Measurements from ENCODE around the gene SPAG5.

The SPAG5 gene

DNA sequence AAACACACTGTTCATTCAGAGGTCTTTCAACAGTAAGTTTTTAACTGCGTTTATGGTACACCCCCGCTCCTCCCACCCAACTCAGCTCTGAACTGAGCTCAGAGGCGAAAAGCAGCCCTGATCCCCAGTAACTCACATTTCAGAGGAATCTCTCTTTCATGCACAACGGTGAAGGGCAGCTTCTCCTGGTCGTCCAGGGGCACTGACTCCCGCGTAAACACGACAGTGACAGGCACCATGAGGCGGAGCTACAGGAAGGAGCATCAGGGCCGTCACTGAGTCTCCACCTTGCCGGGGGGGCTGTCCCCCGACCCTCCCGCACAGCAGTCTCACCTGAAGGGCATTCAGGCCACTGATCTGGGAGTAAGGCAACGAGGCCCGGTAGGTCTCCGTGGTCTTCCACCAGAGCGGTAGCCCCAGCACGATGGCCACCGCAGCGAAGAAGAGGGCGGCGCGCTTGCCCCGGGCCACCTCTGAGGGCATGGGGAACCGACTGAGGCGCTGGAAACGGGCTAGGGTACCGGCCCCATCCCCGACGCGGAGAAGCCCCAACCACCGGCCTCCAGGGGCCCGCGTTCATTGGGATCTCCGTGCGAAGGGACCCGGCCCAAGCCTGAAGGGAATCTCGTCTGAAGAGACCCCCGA is 28.0 kb downstream of the SPAG5 start:
- DNase-seq = peak; percentile 42 to 45

DNA sequence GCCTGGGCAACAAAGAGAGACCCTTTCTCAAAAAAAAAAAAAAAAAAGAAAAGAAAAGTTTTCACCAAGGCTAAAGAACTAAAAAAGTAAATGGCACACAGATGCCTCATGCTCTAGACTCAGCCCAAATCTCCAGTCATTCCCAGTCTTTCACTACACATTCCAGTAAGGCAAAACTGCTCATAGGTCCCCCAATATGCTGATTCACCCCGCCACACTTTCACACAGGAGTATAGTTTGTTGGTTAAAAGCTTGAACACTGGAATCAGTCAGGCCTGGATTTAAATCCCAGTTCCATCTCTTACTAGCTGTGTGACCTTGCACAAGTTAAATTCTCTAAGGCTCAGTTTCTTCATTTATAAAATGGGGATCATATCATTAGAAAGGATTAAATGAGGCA is 29.4 kb downstream of the SPAG5 start:
- DNase-seq = no peak

DNA sequence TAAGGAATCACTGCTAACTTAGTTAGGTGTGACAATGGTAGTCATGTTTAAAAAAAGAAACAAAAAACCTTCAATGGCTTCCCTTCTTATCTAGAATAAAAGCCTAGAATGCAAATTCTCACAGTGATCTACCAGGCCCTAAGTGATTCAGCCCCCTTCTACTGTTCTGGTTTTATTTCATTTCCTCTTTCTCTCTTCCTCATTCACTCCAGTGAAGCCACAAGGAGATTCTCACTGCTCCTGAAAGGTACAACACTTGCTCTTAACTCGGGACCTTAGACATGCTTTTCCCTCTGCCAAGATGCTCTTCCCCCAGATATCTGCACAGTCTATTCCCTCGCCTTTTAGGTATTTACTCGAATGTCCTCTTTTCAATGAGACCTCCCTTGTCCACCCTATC is 31.2 kb downstream of the SPAG5 start:
- DNase-seq = no peak

DNA sequence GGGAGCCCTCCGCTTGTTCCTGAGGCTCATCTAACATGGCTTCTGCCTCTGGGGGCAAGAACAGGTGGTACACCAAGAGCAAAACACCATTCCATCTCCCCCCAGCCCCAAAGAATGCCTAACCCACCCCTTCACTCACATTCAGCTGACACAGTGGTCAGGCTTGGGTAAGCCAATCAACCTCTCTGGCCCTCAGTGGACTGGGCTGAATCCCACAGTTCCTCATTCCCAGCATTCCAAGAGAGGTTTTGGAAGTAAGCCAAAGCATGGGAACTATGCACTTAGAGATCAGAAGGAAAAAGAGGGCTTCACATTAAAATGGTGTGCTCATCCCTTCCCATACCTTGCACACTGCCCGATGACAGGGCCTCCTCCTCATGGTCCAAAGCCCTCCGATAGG is 35.4 kb downstream of the SPAG5 start:
- DNase-seq = no peak

DNA sequence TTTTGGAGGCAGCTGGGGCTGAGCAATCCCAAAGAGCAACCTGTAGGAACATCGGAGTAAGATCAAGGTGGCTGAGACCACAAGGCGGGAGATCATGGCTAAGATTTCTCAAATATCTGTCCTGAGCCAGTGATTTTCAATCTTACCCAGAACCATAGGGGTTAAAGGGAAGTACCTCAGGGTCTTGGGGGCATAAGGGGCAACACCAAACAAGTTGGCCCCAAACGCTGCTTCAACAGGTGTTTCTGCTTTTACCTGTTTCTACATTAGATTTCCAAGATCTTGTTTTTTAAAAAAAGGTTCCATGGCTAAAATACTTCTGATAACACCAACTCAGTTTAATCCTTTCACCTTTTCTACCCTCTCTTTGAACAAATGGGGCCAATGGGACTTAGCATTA is 43.8 kb downstream of the SPAG5 start:
- no peak for DNase-seq

DNA sequence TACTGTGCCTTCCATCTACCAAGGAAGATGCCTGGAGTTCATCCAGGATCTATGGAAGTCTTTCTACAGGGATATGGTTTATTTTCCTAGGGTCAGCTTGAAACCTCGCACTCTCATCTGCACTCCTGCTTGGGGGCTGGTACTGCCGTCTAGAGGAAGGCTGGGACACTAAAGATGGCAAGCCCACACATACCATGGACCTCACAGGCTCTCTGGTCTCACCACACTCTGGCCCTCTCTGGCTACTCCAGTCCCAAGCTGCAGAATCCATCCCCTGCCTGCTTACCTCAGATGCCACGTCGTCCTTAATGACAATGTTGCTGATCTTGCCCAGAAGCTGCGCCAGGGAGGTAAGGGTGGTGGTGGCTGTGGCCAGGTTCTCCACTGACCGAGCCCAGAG is 44.3 kb downstream of the SPAG5 start:
- no peak for DNase-seq

DNA sequence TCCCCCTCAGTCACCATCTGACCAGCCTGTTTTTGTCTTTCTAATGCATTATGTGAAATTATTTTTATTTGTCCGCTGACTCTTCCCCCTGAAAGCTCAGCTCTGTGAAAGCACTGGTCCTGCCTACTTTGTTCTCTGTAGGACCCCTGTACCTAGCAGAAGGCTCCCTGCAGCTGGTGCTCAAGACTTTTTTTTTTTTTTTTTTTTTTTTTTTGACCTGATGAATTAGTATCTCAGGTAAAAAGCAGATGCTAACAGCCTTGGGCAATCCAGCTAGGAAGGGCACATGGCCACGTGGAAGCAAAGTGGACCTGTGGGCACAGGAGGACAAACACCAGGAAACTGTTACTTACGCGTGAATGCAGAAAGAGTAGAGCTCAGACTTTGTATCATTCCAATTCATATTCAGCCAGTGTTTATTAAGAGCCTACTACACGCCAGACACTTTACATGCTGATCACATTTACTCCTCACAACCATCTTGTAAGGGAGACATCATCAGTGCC is 45.8 kb downstream of the SPAG5 start:
- no peak for DNase-seq

DNA sequence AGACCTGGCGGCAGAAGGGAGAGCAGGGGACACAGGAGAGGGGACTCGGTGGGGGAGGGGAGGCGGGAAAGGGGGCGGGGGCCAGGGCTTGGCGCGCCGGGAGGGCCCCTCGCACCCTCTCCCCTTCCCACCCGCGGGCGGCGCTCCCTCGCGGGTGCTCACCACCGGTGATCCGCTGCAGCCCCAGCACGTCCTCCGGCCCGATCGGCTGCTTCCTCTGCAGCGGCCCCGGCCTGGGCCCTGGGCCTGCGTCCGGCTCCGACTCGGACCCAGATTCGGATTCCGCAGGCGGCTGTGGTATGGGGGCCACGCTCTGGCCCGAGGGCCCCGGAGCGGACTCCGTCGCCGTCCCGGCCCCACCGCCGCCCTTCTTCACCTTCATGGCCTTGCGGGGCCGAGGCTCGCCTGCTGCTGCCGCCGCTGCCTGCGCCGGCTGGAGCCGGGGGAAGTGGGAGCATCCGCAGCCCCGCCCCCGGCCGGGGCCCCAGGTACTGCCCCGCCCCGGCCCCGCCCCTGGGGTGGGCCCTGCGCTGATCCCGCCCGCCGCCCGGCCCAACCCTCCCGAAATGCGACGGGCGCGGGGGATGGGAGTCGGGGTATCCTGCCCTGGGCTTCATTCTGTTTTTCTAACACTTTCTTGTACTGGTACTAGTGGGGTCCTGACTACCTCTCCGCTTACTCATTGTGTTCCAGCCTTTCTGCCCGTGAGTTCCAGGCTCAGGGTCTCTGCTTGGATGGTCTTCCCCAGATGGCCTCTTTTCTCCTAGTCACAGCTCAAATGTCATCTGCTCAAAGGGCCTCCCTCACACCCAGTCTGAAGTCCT is 46.4 kb downstream of the SPAG5 start, which contains the start of gene UNC119:
Gene UNC119, minus strand, starts transcription at position 449 of the 824 bp plus-strand sequence. Its CDS starts 67 bp downstream, at position 382.
- DNase-seq = peak; percentile 73 to 82

DNA sequence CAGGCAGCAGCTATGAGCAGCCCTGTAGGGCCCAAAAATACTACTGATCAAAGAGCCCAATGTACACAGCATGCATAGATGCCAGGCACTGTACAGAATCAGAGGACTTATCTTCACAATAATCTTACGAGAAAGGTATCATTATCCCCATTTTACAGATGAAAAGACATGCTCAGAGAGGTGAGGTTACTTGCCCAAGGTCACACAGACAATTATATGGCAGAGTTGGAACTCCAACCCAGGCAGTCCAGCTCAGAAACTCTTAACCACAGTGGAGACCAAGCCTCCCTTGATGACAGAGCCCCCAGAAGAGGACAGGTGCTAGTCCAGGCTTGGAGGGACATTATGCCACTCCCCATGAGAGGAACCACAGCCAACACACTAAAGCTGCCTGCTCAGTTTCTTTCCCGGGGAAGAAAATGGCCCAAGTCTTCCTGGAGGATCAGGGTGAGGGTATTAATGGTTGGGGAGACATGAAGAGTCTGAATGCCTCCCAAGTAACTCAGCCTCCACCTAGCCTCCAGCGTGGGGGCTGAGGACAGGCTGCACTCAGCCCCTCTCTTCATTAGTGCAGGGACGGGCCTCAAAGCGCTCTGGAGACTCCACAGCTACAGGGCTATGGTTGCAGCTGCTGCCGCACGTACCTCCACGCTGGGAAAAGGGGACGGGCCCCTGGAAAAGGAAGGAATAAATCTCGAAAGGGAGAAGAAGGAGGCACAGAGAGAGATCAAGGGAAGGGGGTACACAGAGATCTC is 47.2 kb downstream of the SPAG5 start:
- no peak for DNase-seq

DNA sequence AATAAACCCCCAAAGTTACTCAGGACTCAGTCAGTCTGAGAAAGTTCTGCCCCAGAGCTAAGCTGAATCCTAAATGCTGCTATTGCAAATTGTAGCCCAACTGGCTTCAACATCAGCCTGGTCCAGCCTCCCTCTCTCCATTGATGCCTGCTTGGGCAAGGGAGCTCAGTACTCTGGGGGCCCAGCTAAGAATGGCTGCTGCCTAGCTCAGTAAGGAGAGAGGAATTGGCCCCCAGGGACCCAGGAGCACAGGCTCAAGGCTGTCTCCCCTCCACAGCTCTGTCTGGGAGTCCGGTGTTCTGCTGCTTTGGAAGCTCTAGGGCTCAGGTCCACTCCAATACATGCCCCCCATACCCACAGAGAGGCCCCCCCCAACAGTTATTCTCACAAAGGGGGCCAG is 48.0 kb downstream of the SPAG5 start:
- DNase-seq = no peak

DNA sequence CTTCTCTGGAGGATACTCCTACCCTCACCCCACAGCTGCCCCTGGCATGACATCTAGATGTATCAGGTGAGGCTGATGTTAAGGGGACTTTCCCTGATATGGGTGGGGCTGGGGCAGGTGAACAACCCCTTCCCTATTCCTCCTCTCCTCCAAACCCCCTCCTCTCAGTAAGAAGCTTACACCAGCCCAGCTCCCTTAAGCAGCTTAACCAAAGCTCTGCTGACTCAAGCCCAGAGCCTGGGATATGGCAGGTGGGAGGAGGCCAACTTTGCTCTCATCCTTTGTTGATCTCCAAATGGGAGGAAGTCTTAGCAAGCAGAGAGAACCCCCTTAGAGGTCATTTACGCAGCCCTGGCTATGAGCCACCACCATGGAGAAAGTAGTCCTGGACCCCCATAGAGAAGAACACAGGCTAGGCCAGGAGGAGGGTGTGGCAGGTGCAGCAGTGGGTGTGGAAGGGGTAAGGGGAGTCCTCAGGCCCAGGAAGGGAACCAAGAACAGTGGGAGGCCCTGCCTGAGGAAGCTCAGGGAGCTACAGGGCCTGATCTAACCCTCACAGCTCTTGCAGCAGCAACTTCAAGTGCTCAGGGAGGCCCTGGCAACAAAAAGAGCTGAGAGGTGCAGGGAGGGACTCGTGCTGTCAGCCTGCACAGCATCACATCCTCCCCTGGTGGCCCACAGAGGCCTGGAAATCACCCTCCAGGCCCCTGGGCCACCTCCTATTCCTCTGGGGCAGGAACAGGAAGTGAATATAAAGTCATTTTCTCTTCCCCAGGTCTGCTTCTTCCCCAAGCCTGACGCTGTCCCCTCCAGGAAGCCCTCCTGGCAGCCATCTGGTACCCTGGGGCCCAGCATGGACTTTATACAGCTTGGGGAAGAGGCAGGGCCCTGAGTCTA is 49.3 kb downstream of the SPAG5 start:
- peak in 1 of 2 donors; percentile 32 for DNase-seq

DNA sequence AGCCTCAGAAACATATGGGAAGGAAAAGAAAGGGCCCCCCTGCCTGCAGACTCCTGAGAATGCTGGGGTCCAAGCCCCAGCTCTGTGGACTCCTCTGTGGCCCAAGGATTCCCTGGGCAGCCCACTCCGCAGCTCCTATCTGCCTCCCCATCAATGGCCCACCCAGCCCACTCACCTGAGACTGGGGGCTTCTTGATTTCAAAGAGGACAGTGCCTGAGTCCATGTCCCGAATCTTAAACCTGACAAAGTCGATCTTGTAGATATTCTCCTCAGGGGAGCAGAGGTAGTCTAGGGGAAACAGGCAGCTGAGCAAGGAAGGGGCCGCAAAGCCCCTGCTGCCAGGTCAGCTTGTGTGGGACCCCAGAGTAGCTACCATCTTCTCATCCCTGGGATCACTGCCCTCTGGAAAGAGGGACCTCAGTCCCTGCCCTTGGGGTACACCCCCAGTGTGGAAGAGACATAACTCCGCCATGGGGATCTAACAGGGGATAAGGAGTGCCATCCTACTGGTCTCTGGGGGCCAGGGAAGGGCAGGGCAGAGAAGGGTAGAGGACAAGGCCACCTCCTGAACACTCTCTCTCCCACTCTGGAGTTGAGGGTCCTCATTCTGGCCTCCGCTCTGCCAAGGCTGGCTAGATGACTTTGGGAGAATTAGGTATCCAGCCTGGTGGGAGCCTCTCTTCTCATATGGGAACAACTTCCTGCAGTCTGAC is 50.3 kb downstream of the SPAG5 start:
- no peak for DNase-seq

DNA sequence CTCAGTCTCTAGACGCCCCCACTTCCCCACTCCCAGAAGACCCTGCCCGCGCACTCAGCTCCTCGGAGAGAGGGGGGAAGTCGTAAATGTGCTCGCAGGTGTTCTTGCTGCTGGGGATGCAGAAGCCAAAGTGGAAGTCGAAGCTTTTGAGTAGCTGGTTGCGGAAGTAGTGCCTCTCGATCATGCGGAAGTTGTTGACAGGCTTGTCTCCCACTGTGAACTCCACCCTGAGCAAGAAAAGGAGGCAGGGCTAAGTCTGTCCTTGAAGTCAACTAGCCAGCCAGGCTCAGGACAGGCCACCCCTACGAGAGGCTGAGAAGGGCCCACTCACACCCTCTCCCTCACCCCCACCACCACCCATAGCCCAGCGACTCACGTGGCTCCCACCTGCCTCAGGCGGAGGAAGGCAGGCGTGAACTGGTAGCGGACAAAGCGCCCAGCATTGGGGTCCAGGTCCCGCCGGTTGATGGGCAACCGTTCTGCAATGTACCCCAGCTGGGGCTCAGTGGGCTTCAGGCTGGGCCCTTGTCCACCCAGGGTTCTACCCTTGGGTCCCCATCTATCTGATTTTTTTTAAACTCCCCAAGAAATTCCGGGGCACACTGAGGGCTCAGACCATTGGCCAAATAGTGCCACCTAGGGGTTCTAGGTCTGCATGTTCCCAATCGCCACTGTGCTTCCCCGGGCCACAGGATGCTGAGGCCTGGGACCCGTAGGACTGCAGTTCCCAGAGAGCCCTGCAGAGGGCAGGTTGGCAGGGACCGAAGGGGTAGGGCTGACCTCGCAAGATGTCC is 51.0 kb downstream of the SPAG5 start:
- peak; percentile 76 to 81 for DNase-seq

DNA sequence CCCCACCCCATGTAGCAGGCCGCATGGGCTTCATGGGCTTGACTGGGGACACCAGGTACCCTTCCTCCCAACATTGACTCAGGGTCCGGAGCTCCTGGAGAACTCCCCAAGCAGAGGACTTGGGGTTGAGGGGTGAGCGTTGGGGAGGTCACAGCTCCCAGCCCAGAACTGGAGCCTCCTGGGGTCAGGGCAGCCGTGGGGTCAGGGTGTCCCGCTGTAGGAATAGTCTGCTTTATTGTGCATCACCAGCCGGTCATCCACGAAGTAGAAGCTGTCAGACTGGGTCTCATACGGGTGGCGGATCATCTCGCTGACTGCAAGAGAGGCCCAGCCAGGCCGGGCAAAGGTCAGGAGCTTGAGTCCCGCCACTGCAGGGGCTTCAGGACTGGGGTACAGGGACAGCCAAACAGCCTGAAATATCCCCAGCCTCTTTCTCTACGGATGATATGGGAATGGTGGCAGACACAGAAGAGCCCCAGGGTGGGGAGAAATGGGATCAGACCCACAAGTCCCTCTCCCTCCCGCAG is 51.7 kb downstream of the SPAG5 start:
- no peak for DNase-seq

DNA sequence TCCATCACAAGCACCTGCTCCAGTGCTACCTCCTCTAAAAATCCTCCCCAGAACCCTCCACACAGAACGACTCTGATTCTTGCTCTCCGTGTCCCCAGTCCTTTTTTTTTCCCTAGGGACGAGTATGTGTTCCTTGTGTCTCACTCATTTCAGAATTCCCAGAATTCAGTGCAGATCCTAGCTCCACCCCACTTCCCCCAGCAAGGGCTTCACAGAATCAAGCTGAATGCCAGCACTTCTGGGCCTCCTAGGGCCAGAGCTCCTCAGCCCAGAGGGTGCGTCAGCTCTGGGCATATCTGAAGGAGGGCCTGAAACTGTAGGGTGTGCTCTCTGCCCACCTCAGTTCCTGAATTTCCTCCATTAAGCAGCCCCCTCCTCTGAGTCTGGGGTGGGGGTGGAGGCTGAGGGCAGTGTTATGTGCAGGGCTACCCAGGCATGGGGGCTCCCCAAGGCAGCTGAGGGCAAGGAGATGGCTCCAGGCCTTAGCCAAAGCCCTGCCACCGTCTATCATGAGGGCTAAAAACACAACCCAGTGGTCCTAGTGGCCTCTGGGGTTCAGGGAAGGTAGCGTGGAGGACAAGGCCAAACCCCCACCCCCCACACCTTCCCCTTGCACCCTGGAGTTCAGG is 52.9 kb downstream of the SPAG5 start:
- no peak for DNase-seq

DNA sequence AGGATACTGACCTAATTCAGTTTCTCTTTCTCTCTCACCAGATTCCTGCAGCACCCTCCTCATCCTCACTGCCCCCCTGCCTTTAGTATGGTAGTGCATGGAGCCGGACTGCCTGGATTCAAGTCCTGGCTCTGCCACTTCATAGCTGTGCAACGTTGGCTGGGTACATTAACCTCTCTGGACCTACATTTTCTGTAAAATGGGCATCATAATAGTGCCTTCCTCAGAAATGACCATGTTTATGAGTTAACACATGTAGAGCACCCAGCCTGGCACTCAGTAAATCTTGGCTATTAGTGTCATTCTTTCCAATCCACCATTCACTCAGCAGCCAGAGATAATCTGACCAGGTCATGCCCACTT is 53.7 kb downstream of the SPAG5 start:
- DNase-seq = no peak

DNA sequence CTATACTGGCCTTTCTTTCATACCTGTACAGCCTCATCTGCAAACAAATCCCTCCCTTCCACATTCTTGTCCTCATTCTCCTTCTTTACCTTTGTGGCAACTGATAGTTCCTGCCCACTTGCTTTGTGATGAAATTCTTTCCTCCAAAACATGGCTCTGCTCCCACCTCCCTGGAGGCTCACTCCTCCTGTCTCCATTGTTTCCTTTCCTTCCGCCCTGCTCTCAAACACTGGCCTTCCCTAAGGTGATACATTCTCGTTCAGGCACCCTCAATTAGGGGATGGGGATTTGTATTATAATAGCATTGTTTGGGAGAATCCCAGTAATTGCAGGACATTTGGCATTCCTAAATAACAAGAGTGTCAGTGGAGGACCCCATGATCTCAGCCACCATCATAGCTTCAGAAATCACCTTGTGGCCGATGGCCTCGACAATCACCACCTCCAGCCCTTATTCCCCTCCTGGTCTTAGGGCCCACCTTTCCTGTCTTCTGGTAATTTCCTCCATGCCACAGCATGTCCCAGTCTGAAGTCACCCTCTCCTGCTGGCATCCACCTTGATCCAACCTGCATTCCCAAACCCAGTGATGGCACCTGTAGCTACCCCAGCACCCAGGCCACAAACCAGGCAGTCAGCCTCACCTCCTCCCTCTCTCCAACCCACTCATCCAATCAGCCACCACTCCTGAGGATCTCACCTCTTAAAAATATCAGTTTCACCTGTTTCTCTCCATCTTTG is 54.3 kb downstream of the SPAG5 start:
- no peak for DNase-seq

DNA sequence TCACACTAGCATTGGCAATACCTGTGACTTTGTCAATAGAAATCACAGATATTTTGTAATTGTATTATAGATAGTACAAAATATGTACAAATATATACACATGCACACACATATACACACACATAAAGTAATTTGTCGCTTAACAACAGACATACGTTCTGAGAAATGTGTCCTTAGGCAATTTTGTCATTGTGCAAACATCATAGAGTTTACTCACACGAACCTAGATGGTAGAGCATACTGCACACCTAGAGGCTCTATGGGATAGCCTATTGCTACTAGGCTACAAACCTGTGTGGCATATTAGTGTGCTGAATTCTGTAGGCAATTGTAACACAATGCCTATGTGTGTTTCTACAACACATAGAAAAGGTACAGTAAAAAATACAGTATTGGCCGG is 57.4 kb downstream of the SPAG5 start:
- DNase-seq = no peak

DNA sequence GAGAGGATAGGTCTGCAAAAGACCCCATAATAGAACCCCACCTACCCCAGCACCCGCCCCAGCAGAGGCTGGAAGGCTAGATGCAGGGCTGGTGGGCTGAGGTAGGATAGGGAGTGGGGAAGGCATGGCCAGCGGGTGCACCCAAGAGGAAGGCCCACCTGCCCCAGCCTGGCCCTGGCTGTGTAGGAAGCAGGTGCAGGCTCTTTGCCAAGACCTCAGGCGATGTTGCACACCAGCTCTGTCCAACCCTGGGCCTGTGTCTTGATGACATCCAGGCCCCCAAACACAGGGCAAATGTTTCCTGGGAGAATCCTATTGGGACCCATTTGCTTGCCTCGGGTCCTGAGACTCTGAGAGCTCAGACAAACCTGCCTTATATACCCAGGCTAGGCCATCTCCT is 58.6 kb downstream of the SPAG5 start:
- no peak for DNase-seq
